Measurements from ENCODE around the gene ING3.

Gene ING3

GRCh38 chr7:121026577-121027111, 76.1 kb downstream of the ING3 start:
- DNase-seq (ENCODE audit: low spot score), result no peak
